GM12865 (cell line): ENCODE results near the gene HECA.

ENCODE experiments used
- DNase-seq: peaks from one replicate; pipeline ENCODE4 v3.0.0; 2010; ENCODE audit warnings: low read depth
- H3K4me3 ChIP-seq: 2 replicates; pipeline ENCODE4 v1.5.1; 2011; ENCODE audit warnings: mild to moderate bottlenecking, low read depth, low read length, control low read depth
- CTCF ChIP-seq: IDR thresholded peaks from 2 replicates; pipeline ENCODE4 v1.5.1; 2011; ENCODE audit warnings: low read length, control low read depth, low read depth, inconsistent platforms; ENCODE audit not compliant: insufficient read depth; ENCODE audit errors: missing control alignments

Gene HECA

DNA sequence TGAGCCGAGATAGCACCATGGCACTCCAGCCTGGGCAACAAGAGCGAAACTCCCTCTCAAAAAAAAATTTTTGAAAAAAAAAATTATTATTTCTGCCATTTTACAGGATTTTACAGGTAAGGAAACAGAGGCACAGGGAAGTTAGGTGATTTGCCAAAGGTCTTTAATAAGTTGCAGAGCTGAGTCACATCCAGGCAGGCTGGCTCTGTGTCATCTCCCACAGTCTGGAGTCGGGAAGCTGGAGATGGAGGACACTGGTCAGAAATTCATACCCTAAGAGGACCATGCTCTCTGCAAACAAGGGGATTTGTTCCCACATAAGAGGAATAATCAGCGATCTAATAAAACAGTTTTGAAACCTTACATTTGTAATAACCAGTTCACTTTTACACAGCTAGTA is 24.1 kb downstream of the HECA start:
- no peak for TF ChIP-seq CTCF
- DNase-seq, result no peak
- H3K4me3 ChIP-seq, result no peak overlapping the region

GRCh38 chr6:139161169-139161568 is 26.3 kb downstream of the HECA start:
- peak; percentile 26 for DNase-seq
- H3K4me3 ChIP-seq, result no peak overlapping the region
- no peak for TF ChIP-seq CTCF

- DNase-seq, result peak; percentile 92
- no peak for TF ChIP-seq CTCF
- no peak overlapping the region for H3K4me3 ChIP-seq
These were observed 27.0 kb downstream of the HECA start for GRCh38 chr6:139161817-139162284.

- TF ChIP-seq CTCF, result no peak
- H3K4me3 ChIP-seq, result no peak overlapping the region
- no peak for DNase-seq
These were observed 29.1 kb downstream of the HECA start for GRCh38 chr6:139164001-139164400.

- no peak for TF ChIP-seq CTCF
- no peak for DNase-seq
- H3K4me3 ChIP-seq, result no peak overlapping the region
These were observed 30.4 kb downstream of the HECA start for GRCh38 chr6:139165324-139165723.

GRCh38 chr6:139166238-139166955 is 31.5 kb downstream of the HECA start:
- no peak for TF ChIP-seq CTCF
- no peak overlapping the region for H3K4me3 ChIP-seq
- no peak for DNase-seq

DNA sequence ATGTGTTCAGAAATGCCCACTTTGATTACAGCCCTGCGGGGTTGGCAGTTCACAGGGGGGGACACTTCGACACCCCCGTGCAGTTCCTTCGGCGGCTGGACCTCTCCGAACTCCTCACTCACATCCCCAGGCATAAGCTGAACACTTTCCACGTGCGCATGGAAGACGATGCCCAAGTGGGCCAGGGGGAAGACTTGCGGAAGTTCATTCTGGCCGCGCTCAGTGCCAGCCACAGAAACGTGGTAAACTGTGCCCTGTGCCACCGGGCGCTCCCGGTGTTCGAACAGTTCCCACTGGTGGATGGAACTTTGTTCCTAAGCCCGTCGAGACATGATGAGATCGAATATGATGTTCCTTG is 32.1 kb downstream of the HECA start:
- no peak for TF ChIP-seq CTCF
- H3K4me3 ChIP-seq, result no peak overlapping the region
- no peak for DNase-seq
